Renal cortical epithelial cell (primary cell): ENCODE measurements around the gene GLS. TPM values are rescaled to one million over a fixed set of nuclear protein-coding genes. Genes with fewer than 3 reads are reported as not detected.
"Not testable (repeated sequence)": the region's sequence is repeated elsewhere in the genome, so short reads cannot be mapped to it uniquely, and the experiment has no call there.

Experiments used
- DNase-seq: peaks from one replicate; pipeline ENCODE4 v3.0.0-alpha.2; 2011; ENCODE audit warnings: low read depth
- total RNA-seq: library from RNA; depleted of rRNA; stranded (reverse); fragments of >200 nt; gene quantifications from 2 replicates; pipeline ENCODE4 v1.2.3, GENCODE V29; 2014

The GLS gene
- total RNA-seq, 1 donor from 2014 or later: 1,910 TPM

- peak; percentile 55 for DNase-seq
Observed at GRCh38 chr2:190932514-190932913, 51.9 kb downstream of the GLS start.

GRCh38 chr2:190933361-190933760 lies 52.7 kb downstream of the GLS start:
- no peak for DNase-seq

DNA sequence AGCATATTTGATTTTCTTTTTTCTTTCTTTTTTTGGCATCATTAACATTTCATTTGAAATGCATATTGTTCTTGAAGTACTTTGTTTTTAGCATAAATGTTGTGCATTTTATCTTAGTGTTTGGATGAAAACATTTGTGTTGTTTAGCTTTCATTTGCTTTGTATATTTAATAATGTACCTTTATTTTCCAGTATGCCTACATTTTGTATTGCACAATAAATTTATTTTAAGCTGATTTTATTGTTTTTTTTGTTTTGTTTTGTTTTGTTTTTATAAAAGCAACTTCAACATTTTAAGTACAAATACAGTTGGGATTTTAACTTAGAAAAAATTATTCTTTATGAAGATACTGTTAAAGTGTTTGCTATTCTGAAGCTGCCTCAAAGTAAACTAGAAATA lies 54.4 kb downstream of the GLS start:
- no peak for DNase-seq

GRCh38 chr2:190938771-190939335 lies 58.2 kb downstream of the GLS start:
- no peak for DNase-seq

DNA sequence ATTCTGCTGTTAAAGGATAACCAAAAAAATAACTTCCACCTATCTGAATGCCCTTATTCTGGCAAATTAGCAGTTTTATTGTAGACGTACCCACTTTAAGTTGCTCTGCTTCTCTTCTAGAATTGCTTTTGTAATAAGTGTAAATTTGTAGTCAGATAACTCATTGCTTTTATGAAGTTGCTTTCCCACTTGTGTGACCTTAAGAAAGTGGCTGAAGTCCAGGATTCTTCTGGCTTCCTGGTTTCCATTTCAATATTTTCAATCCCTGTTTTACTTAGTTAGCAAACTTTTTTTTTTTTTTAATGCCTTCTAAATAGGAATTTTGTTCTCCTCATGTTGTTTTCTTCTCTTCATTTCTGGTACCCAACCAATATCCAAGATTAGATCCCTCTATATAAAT lies 59.8 kb downstream of the GLS start:
- DNase-seq: no peak

DNA sequence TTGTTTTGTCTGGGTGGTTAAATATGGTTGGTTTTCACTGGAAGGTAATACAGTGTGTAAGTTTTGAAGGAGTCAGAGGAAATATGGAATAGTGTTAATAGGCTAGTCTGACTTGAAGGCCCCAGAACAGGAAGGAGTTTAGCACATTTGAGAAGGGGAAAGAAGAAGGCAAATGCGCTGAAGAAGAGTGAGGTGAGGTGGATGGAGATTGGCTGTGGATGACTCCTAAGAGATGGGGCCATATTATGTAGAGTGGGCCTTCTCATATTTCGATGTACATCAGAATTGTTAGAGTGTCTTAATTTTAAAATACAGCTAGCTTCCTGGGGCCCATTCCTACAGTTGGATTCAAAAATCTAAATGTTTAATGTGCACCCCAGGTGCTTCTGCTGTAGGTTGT lies 61.0 kb downstream of the GLS start:
- no peak for DNase-seq

GRCh38 chr2:190942697-190943096 lies 62.1 kb downstream of the GLS start:
- no peak for DNase-seq

GRCh38 chr2:190943706-190944105 lies 63.1 kb downstream of the GLS start:
- no peak for DNase-seq

- peak; percentile 66 for DNase-seq
Observed at GRCh38 chr2:190947141-190947540, 66.5 kb downstream of the GLS start.

GRCh38 chr2:190947711-190948251 lies 67.2 kb downstream of the GLS start:
- DNase-seq: peak; percentile 84

GRCh38 chr2:190948671-190949070 lies 68.0 kb downstream of the GLS start:
- peak; percentile 63 for DNase-seq

DNA sequence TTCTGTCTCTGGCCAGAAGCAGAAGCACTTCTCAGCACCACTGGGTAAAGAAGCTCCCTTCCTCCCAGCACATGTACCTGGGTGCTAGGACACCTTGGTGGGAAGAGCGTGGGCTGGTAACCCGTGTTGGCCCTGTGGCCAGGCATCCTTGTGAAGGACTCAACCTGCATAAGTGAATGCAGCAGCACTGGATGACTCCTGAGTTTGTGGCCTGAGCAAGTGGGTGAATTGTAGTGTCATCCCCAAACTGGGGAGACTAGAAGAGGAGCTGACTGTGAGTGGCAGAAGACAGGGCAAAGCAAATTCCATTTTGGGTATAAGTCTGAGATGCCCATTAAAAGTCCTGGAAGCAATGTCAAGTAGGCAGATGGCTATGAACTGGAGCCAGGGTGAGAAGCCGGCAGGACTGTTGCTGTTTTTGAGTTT lies 70.0 kb downstream of the GLS start:
- no peak for DNase-seq

GRCh38 chr2:190953257-190953656 lies 72.6 kb downstream of the GLS start:
- no peak for DNase-seq

- DNase-seq: no peak
Observed at GRCh38 chr2:190959911-190960788, 79.5 kb downstream of the GLS start.

DNA sequence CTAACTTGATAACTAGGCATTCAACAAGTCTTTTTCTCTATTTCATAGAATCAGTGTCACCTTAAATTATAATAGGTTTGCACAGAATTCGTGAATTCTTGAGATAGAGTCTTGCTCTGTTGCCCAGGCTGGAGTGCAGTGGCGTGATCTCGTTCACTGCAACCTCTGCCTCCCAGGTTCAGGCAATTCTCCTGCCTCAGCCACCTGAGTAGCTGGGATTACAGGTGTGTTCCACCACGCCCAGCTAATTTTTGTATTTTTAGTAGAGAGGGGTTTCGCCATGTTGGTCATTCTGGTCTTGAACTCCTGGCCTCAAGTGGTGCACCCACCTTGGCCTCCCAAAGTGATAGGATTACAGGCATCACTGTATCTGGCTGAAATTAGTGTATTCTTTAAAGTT lies 80.5 kb downstream of the GLS start:
- DNase-seq: not testable (repeated sequence)

DNA sequence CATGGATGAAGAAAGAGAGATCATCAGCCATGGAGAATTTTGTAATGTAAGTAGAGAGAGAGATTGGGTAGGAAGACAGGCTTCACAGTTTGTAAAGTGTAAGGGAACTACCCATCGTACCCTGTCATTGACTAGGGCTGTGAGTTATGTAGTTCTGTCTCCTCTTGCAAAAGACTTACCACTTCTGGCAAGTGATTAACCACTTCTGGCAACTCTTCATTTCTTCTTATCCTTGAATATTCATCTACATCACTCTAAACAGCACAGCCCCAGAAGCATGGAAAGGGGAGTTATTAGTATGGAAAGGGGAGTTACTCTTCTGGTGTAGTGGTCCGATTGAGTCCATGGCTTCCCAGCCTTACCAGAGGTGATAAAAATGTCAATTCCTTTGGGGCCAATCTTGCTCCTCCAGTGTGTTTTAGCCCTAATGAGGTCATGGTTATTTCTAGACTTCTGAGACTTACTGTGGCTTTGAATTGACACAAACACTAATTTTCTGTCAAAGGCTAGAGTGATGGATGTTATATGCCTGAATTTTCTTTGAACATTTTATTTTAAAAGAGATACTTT lies 81.4 kb downstream of the GLS start:
- peak; percentile 77 for DNase-seq

DNA sequence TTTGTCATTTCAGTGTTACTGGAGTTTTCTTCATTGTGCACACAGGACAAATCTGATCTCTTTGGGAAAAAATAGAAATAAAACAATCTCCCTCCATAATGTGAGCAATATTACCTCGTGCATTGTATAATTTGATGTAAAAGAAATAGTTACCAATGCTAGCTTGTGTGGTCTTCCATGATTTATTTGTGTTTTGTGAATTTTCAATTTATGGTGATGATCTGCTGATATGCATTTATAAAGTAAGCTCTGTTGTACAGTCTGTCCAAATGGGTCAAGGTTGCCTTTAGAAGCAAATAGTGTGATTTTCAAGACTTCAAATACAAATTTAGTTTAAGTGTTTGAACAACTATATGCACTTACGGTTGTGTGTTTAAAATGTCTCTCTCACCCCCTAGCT lies 82.5 kb downstream of the GLS start:
- no peak for DNase-seq

DNA sequence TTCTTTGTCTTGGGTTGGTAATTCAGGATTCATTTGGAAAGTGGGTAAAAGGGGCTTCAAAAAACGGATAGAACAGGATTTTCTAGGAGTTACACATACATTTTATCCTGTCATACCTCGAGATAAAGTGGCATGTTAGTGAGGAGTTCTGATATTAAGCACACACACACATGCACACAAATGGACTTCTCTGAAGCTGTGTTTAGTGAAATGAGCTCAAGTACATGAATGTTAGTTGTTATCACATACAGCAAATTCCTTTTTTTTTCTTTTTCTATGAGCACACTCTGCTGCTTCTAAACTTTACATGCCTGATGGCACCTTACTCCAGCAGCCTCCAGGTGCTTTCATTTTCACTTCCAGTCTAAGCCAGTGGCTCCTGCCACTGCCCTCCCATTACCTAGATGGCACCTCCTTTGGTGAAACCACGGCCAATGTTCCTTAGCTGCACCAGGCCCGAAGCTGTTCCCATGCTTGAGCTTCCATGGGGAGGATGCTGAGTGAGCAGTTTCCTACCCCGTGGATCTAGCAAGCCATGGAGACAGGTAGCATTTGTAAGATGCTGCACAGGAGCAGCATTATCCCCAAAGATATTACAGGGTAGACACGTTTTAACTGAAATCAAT lies 83.7 kb downstream of the GLS start:
- DNase-seq: no peak

DNA sequence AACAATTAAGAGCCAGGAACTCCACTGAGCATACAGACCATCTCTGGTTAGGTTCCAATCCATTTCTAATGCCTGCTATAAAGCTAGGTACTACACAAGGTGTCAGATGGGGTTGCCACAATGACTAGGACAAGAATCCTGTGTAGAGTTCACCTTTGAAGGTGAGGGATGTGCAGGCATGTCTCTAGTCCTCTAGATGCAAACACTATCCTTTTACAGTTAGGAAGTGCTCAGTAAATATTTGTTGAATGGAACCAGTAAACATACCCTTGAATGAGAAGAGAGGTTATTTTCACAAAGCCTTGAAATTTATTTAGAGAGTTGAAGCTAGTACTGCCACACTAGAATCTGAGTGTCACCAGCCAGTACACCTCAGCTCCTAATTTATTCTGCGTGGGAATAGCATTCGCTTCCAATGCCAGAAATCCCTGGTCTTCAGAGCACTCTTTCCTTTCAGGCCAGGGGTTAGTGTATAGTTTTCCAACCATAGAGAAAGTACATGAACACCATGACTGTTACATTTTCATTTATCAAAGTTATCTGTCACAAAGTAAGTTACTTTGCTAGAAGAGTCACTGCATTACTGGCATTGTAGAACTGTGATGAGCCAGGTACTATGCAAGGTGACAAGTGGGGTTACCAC lies 85.1 kb downstream of the GLS start:
- DNase-seq: no peak

DNA sequence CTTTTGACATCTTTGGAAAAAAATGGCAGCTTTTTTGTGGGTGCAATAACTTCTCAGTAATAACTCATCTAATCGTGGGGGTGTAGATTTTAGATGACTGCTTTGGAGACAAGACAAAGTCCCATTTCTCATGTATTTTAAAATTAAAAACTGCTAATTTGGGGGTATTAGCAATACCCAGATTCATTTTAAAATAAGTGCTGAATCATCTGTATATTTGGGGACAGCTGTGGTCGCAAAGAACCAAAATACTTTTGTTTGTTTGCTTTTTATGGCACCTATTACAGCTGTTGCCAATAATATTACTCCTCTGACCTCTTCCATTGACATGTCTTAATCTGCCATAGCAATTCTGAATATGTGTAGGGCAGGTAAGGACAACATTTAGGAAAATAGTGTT lies 87.9 kb downstream of the GLS start:
- DNase-seq: no peak

DNA sequence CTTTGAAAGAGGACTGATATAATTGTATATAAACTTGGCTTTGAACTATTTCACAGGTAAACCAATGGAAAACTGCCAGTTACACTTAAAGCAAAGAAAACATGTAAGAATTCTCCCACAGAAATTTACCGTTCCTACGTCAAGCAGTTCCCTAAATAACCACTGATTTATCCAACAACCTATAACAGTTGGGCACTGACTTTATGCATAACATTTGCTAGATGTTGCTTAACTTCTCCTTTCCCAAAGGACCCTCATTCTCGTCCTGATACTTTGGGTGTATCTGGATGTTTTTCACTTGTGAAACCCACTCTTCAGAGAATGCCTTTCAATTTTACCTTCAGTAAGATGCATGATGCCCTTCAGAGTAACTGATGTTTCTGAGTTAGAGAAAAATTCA lies 89.5 kb downstream of the GLS start:
- no peak for DNase-seq
